ENCODE results near the gene THTPA. TPM values are rescaled to one million over a fixed set of nuclear protein-coding genes. Genes with fewer than 3 reads are reported as not detected.

The THTPA gene
- total and polyA plus RNA-seq, 2 of the 13 experiments (the other 11 are each of a cell fraction or from before 2014, with no cell fraction given): 7.4 to 8.7 TPM

GRCh38 chr14:23555882-23556699 lies at the start of gene THTPA (continued):
- TF ChIP-seq STAT6 (CRISPR knock-in tag; IDR thresholded peaks at IDR 0.05; ENCODE audit: borderline replicate concordance): peak; percentile 90; the same call in 1 of the 2 replicates
- TF ChIP-seq MIER3 (CRISPR knock-in tag; IDR thresholded peaks at IDR 0.05; ENCODE audit: borderline replicate concordance): peak; percentile 97
- TF ChIP-seq ZNF883 (CRISPR knock-in tag; IDR thresholded peaks at IDR 0.05; ENCODE audit: not compliant biosample characterization): peak; percentile 100
- no peak for TF ChIP-seq ZFP36 (IDR thresholded peaks at IDR 0.05; ENCODE audit: borderline replicate concordance, low read depth, low read length, partially characterized antibody)
- peak; percentile 99 for TF ChIP-seq ZNF274 (CRISPR knock-in tag; IDR thresholded peaks at IDR 0.05)
- no peak for TF ChIP-seq JUNB (CRISPR knock-in tag; IDR thresholded peaks at IDR 0.05; ENCODE audit: borderline replicate concordance)
- peak; percentile 77; the same call in 1 of the 2 replicates for TF ChIP-seq SSRP1 (CRISPR knock-in tag; IDR thresholded peaks at IDR 0.05)
- peak; percentile 92; the same call in 1 of the 2 replicates for TF ChIP-seq REL (CRISPR knock-in tag; conservative IDR thresholded peaks at IDR 0.05)
- no peak; the same call in none of the 2 replicates for TF ChIP-seq MATR3 (CRISPR knock-in tag; IDR thresholded peaks at IDR 0.05)
- peak; percentile 91; the same call in 1 of the 2 replicates for TF ChIP-seq TMF1 (CRISPR knock-in tag; IDR thresholded peaks at IDR 0.05; ENCODE audit: low read depth)
- TF ChIP-seq ZNF317 (CRISPR knock-in tag; IDR thresholded peaks at IDR 0.05): peak; percentile 92
- TF ChIP-seq, protein P1, sequence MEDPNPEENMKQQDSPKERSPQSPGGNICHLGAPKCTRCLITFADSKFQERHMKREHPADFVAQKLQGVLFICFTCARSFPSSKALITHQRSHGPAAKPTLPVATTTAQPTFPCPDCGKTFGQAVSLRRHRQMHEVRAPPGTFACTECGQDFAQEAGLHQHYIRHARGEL (CRISPR knock-in tag; IDR thresholded peaks at IDR 0.05): peak; percentile 68; the same call in 1 of the 2 replicates
- TF ChIP-seq ZKSCAN8 (CRISPR knock-in tag; IDR thresholded peaks at IDR 0.05; ENCODE audit: borderline replicate concordance): peak; percentile 96
- TF ChIP-seq ZNF160 (CRISPR knock-in tag; IDR thresholded peaks at IDR 0.05): peak; percentile 93; the same call in 1 of the 2 replicates
- TF ChIP-seq ZNF543 (CRISPR knock-in tag; IDR thresholded peaks at IDR 0.05): peak; percentile 99
- no peak for TF ChIP-seq MBD4 (IDR thresholded peaks at IDR 0.05; ENCODE audit: borderline replicate concordance, low read length)
- TF ChIP-seq ZNF567 (CRISPR knock-in tag; IDR thresholded peaks at IDR 0.05; ENCODE audit: borderline replicate concordance): peak; percentile 99
- TF ChIP-seq NAIF1 (CRISPR knock-in tag; IDR thresholded peaks at IDR 0.05; ENCODE audit: borderline replicate concordance): 0 out of 2 replicates have a peak, but pooled peaks have one; percentile 65
- peak; percentile 18; the same call in 1 of the 2 replicates for TF ChIP-seq ATRX (CRISPR knock-in tag; IDR thresholded peaks at IDR 0.05; ENCODE audit: borderline replicate concordance)
- TF ChIP-seq AHR (CRISPR knock-in tag; IDR thresholded peaks at IDR 0.05): peak; percentile 99
- peak; percentile 100 for TF ChIP-seq ZNF33A (CRISPR knock-in tag; IDR thresholded peaks at IDR 0.05; ENCODE audit: borderline replicate concordance)
- TF ChIP-seq ATF1 (CRISPR knock-in tag; IDR thresholded peaks at IDR 0.05): no peak
- peak; percentile 96; the same call in 1 of the 2 replicates for TF ChIP-seq HMGXB3 (CRISPR knock-in tag; IDR thresholded peaks at IDR 0.05; ENCODE audit: borderline replicate concordance)

Measured in HepG2 (cell line).